Measurements from ENCODE around the gene KLHDC10. TPM values are rescaled to one million over a fixed set of nuclear protein-coding genes. Genes with fewer than 3 reads are reported as not detected.
"Not testable (repeated sequence)": the region's sequence is repeated elsewhere in the genome, so short reads cannot be mapped to it uniquely, and the experiment has no call there.

KLHDC10 gene
- total and polyA plus RNA-seq, 7 donors = 7.8 to 22.5 (median 16.3) TPM

DNA sequence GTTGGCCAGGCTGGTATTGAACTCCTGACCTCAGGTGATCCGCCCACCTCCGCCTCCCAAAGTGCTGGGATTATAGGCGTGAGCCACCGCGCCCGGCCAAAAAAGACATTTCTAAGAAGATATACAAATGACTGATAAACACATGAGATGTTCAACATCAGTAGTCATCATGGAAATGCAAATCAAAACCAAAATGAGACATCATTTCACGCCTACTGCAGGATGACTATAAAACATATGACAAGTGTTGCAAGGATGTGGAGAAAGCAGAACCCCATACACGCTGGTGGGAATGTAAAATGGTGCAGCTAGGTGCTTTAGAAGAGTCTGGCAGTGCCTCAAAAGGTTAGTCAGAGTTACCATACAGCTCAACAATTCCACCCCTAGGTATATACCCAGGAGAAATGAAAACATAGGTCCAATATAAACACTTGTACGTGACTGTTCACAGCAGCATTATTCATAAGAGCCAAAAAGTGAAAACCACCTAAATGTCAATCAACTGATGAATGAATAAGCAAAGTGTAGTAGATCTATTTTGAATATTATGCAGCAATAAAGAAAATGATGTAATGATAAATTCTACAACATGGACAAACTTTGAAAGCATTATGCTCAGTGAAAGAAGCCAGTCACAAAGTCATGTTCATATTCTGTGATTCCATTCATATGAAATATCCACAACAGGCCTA, 110.4 kb downstream of the KLHDC10 start:
- Histone ChIP-seq H3K27ac (no peak overlapping the region), H3K27me3 (no peaks in the 10 kb centered on the region), H3K4me1 (no peaks in the 10 kb centered on the region), H3K4me3 (no peak overlapping the region), H3K9me3 (no peaks in the 10 kb centered on the region), H3K36me3 (peaks cover 0 to 76% (median 11%) of the 10 kb centered on the region in 4 donors)
- intact Hi-C loops (cut with DNase I) = no loop called here
- no peak for TF ChIP-seq POLR2AphosphoS5 (IDR thresholded peaks at IDR 0.05)
- no peak for TF ChIP-seq EP300 (IDR thresholded peaks at IDR 0.05)
- no peak for TF ChIP-seq POLR2A (IDR thresholded peaks at IDR 0.05)
- TF ChIP-seq, protein P1, sequence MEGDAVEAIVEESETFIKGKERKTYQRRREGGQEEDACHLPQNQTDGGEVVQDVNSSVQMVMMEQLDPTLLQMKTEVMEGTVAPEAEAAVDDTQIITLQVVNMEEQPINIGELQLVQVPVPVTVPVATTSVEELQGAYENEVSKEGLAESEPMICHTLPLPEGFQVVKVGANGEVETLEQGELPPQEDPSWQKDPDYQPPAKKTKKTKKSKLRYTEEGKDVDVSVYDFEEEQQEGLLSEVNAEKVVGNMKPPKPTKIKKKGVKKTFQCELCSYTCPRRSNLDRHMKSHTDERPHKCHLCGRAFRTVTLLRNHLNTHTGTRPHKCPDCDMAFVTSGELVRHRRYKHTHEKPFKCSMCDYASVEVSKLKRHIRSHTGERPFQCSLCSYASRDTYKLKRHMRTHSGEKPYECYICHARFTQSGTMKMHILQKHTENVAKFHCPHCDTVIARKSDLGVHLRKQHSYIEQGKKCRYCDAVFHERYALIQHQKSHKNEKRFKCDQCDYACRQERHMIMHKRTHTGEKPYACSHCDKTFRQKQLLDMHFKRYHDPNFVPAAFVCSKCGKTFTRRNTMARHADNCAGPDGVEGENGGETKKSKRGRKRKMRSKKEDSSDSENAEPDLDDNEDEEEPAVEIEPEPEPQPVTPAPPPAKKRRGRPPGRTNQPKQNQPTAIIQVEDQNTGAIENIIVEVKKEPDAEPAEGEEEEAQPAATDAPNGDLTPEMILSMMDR (IDR thresholded peaks at IDR 0.05) = no peak
- WGBS, 2 donors = 89 to 91% methylated on average over 9 of the region's 9 CpGs
- DNase-seq = no peak

DNA sequence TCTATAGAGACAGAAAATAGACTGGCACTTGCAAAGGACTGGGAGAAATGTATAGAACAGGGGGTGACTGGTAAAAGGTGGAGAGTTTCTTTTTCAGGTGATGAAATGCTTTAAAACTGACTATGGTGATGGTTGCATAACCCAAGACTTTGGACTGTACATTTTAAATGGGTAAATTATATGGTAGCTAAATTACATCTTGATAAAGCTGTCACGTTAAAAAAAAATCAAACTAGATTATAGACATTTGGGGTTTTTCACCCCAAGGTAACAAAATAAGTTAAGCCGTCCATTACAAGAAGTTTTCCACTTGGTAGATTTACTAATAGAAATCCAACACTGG, 110.9 kb downstream of the KLHDC10 start:
- Histone ChIP-seq H3K4me1 (no peaks in the 10 kb centered on the region), H3K9me3 (no peaks in the 10 kb centered on the region), H3K27me3 (no peaks in the 10 kb centered on the region), H3K4me3 (no peak overlapping the region), H3K36me3 (peaks cover 0 to 72% (median 11%) of the 10 kb centered on the region in 4 donors), H3K27ac (no peak overlapping the region)
- intact Hi-C loops (cut with DNase I) = no loop called here
- DNase-seq = no peak
- 76 to 88% methylated on average over 2 of the region's 2 CpGs for WGBS, 2 donors
- no peak for TF ChIP-seq POLR2A (IDR thresholded peaks at IDR 0.05)
- TF ChIP-seq, protein P1 (IDR thresholded peaks at IDR 0.05) = no peak
- no peak for TF ChIP-seq EP300 (IDR thresholded peaks at IDR 0.05)
- TF ChIP-seq POLR2AphosphoS5 (IDR thresholded peaks at IDR 0.05) = no peak

DNA sequence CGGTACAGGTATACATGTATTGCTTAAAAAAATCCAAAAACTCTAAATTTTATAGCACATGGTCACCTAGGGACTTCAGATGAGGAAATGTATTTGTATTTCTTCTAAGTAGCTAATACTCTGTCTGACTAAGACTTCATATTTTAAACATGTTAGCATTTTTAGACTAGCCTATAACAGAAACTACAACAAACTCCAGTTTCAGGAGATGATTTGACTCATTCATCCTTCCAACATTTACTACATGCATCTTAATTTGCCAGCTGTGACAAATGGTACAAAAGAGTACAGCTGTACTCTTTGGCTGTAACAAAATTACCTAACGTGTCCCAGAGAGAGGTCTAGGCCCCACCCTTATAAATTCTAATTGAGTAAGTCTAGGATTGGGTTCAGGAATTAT, 112.7 kb downstream of the KLHDC10 start:
- H3K36me3 ChIP-seq = peaks cover 0 to 64% (median 11%) of the 10 kb centered on the region in 4 donors
- TF ChIP-seq POLR2A (IDR thresholded peaks at IDR 0.05) = no peak
- TF ChIP-seq EP300 (IDR thresholded peaks at IDR 0.05) = no peak
- TF ChIP-seq, protein P1 (IDR thresholded peaks at IDR 0.05) = no peak
- no peak for TF ChIP-seq POLR2AphosphoS5 (IDR thresholded peaks at IDR 0.05)
- no peak for DNase-seq
- no peak overlapping the region for H3K4me3 ChIP-seq
- intact Hi-C loops (cut with DNase I) = loop anchor here (2.0 kb wide), 1 partner anchor 22 kb away; no protein-coding TSS in a partner anchor
- no peaks in the 10 kb centered on the region for H3K27me3 ChIP-seq
- no peaks in the 10 kb centered on the region for H3K4me1 ChIP-seq
- no peaks in the 10 kb centered on the region for H3K9me3 ChIP-seq
- H3K27ac ChIP-seq = no peak overlapping the region
- 72 to 79% methylated on average over 2 of the region's 2 CpGs for WGBS, 2 donors

DNA sequence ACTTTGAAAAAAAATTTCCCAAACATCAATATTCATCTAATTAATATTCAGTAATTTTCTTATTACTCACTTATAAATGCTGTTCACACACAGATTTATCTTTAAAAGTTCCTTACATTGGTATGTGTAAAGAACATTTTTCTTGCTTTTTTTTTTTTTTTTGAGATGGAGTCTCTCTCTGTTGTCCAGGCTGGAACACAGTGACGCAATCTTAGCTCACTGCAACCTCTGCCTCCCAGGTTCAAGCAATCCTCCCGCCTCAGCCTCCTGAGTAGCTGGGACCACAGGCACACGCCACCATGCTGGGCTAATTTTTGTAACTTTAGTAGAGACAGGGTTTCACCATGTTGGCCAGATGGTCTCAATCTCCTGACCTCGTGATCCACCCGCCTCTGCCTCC, 114.0 kb downstream of the KLHDC10 start:
- H3K4me1 ChIP-seq; H3K9me3 ChIP-seq; DNase-seq; H3K27ac ChIP-seq; H3K4me3 ChIP-seq; H3K27me3 ChIP-seq; intact Hi-C loops (cut with DNase I): not testable (repeated sequence)
- peaks cover 0 to 56% (median 11%) of the 10 kb centered on the region in 4 donors for H3K36me3 ChIP-seq
- 95 to 98% methylated on average over 5 of the region's 5 CpGs for WGBS, 2 donors

Small RNAs within 50 kb of the gene (small RNA-seq; reads per million reads assigned to genes)
- gene RNA5SP245 = 0 to 0.06 (median 0) reads per million in 3 donors

Other genes starting within 250 kb of the KLHDC10 start
- 10 to 100 TPM; 68.8 to 99.7 (median 79.1) TPM for gene UBE2H, start 117.6 kb upstream of the KLHDC10 start, total RNA-seq
- gene UBE2H, start 117.6 kb upstream of the KLHDC10 start, polyA plus RNA-seq = 10 to 100 TPM; 20.4 to 25.7 (median 21.3) TPM
- 10 to 100 TPM; 10.5 to 19.4 (median 15.1) TPM for gene ZC3HC1, start 19.2 kb upstream of the KLHDC10 start, total RNA-seq
- gene ZC3HC1, start 19.2 kb upstream of the KLHDC10 start, polyA plus RNA-seq = 10 to 100 TPM in 1 of 3 donors, 1 to 10 TPM in 2; 8.4 to 11.7 (median 9.9) TPM
- gene TMEM209, start 134.9 kb downstream of the KLHDC10 start, total RNA-seq = 1 to 10 TPM; 6.5 to 9.6 (median 8.9) TPM
- 1 to 10 TPM; 3.0 to 9.9 (median 3.7) TPM for gene TMEM209, start 134.9 kb downstream of the KLHDC10 start, polyA plus RNA-seq
- gene SSMEM1, start 137.3 kb downstream of the KLHDC10 start, total RNA-seq = not detected
- not detected for gene SSMEM1, start 137.3 kb downstream of the KLHDC10 start, polyA plus RNA-seq
- not detected for gene CPA2, start 196.3 kb downstream of the KLHDC10 start, total RNA-seq
- gene CPA2, start 196.3 kb downstream of the KLHDC10 start, polyA plus RNA-seq = 1 to 10 TPM in 2 of 3 donors, under 1 TPM in 1; 0.92 to 3.0 (median 1.6) TPM
- gene CPA4, start 222.6 kb downstream of the KLHDC10 start, total RNA-seq = not detected
- gene CPA4, start 222.6 kb downstream of the KLHDC10 start, polyA plus RNA-seq = under 1 TPM in 1 of 3 donors, not detected in 2; 0.06 TPM